K562 (cell line): ENCODE data around the gene TREH.

Source experiments
- CHCHD3 ChIP-seq: fragments of 250-450 bp; sonication (Bioruptor Pico); IDR thresholded peaks from 2 replicates; pipeline ENCODE4 v2.1.2; 2022; ENCODE audit warnings: mild to moderate bottlenecking
- CTCF ChIP-seq, 3 experiments: IDR thresholded peaks in 2 of 3; conservative IDR thresholded peaks in 1 of 3; 2 replicates each; pipeline ENCODE4 v1.5.1; 2011 to 2012; ENCODE audit warnings: low read length in 3 of 3, mild to moderate bottlenecking in 3 of 3, control low read depth in 2 of 3, improper control_type of control experiment in 1 of 3, inconsistent platforms in 1 of 3, low read depth in 1 of 3, mixed read lengths in 1 of 3, moderate library complexity in 1 of 3; ENCODE audit not compliant: insufficient read depth in 2 of 3
- RAD21 ChIP-seq, 2 experiments: fragments of 250-450 bp in 1 of 2; fragments of 450-650 bp in 1 of 2; sonication (Bioruptor Pico) in 1 of 2; formaldehyde crosslinking in 1 of 2; IDR thresholded peaks in 1 of 2; conservative IDR thresholded peaks in 1 of 2; 2 replicates each; pipeline versions ENCODE4 v1.4.0 to v1.8.0; 2020 to 2022; ENCODE audit warnings: mild to moderate bottlenecking in 2 of 2, moderate library complexity in 1 of 2
- RBM34 ChIP-seq: fragments of 200-400 bp; formaldehyde crosslinking; IDR thresholded peaks from 2 replicates; pipeline ENCODE4 v1.6.1; 2018; ENCODE audit warnings: low read length, borderline replicate concordance; ENCODE audit not compliant: insufficient read depth
- TF ChIP-seq, protein P1 (sequence below): sonication (generic); formaldehyde crosslinking; IDR thresholded peaks from 2 replicates; pipeline ENCODE4 v1.8.1; 2022; ENCODE audit warnings: missing genetic modification reagents
- TF ChIP-seq, protein P2 (sequence below): sonication (generic); formaldehyde crosslinking; IDR thresholded peaks from 2 replicates; pipeline ENCODE4 v1.8.0; 2022; ENCODE audit warnings: mild to moderate bottlenecking, missing genetic modification reagents

GRCh38 chr11:118643142-118643994 is 36.1 kb downstream of the TREH start:
- TF ChIP-seq CTCF (IDR thresholded peaks at IDR 0.05 in 2 of 3, conservative IDR thresholded peaks at IDR 0.05 in 1 of 3; ENCODE audit: insufficient read depth in 2 of 3, low read depth in 1 of 3, low read length in 3 of 3) (no peak), RBM34 (no peak), RAD21 (CRISPR knock-in tag; conservative IDR thresholded peaks at IDR 0.05 in 1 of 2, IDR thresholded peaks at IDR 0.05 in 1 of 2) (no peak), CHCHD3 (no peak)
- TF ChIP-seq, protein P1, sequence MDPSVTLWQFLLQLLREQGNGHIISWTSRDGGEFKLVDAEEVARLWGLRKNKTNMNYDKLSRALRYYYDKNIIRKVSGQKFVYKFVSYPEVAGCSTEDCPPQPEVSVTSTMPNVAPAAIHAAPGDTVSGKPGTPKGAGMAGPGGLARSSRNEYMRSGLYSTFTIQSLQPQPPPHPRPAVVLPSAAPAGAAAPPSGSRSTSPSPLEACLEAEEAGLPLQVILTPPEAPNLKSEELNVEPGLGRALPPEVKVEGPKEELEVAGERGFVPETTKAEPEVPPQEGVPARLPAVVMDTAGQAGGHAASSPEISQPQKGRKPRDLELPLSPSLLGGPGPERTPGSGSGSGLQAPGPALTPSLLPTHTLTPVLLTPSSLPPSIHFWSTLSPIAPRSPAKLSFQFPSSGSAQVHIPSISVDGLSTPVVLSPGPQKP, result no peak
- TF ChIP-seq, protein P2, sequence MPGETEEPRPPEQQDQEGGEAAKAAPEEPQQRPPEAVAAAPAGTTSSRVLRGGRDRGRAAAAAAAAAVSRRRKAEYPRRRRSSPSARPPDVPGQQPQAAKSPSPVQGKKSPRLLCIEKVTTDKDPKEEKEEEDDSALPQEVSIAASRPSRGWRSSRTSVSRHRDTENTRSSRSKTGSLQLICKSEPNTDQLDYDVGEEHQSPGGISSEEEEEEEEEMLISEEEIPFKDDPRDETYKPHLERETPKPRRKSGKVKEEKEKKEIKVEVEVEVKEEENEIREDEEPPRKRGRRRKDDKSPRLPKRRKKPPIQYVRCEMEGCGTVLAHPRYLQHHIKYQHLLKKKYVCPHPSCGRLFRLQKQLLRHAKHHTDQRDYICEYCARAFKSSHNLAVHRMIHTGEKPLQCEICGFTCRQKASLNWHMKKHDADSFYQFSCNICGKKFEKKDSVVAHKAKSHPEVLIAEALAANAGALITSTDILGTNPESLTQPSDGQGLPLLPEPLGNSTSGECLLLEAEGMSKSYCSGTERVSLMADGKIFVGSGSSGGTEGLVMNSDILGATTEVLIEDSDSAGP (CRISPR knock-in tag), result no peak
